Measurements from ENCODE around the gene RNF166.
"Not testable (repeated sequence)": the region's sequence is repeated elsewhere in the genome, so short reads cannot be mapped to it uniquely, and the experiment has no call there.

Gene RNF166

DNA sequence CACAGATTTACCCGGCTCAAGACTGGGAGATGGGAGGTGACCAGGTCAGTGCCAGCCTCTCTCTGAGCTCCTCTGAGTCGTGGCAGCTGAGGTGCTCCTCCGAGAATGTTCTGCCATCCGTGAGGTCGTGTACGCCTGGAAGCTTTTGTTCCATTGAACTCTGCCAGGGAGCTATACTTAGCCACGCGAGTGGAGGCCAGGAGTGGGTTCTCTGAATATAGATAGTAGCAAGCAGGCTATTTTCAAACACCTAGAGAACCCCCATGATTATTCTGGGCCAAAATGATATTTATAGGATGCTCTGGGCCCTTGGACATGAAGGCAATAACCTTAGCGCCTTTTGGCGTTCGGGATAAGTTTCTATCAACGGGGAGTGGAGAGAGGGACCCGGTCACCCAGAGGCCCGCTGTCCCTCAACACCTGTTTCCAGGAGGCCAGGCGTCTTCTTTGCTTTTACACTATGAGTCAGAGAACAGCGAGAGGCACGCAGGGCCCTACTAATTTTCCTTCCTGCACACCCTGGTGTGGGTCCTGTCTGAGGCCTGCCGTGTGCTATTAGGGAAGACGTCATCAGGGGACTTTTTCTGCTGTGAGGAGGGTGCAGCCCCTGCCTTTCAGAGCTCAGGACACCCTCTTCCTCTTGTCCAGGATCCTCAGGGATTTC is 32.4 kb downstream of the RNF166 start:
- no peak for DNase-seq (ENCODE audit: low read depth in 2 of 2)

DNA sequence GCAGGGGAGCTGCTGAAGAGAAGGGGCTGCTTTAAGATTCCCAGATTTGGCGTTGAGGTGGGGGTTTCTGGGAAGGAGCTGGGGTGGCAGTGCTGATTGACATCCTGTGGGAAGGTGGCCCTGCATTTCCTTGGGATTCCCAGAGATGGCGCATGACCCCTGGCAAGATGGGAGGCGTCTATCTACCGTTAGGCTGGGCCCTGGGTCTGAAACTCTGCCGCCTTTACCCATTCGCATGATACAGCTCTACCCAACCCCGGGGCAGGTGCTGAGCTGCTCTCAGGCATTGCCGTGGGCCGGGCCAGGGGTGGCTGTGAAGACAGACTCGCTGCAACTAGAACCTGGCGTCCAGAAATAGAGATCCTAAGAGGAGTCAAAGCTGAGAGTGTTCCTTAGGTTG is 33.4 kb downstream of the RNF166 start:
- no peak for DNase-seq (ENCODE audit: low read depth in 2 of 2)

DNA sequence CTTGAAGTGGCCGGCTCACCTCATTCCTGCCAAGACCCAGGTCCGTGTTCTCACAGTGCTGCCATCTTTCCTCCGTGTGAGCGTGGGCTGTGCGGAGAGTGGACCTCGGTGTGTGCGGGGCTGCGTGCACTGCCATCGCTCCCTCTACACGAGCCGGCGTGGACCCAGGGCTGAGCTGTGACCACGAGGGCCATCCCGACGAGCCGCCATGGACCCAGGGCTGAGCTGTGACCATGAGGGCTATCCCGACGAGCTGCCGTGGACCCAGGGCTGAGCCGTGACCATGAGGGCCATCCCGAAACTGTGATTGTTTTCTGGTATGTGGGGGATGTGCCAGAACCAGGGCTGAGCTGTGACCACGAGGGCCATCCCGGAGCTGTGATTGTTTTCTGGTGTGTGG is 34.4 kb downstream of the RNF166 start:
- no peak for DNase-seq (ENCODE audit: low read depth in 2 of 2)

DNA sequence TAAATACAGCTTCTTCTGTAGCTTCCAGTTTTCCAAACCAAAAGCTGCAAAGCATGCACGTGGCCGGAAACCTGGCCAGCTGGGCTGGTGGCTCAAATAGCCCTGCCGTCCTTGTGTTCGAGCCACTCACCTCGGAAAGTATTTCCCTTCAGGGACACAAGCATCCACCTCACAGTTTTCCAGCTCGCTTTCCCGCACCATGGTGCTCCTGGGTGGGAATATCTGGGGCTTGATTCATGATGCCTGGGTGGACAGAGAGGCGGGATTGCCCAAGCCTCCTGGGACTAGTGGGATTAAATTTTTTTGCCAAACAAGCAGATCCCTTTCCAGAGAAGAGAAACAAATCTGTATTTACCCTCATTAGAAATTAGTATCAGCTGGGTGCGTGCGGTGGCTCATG is 36.2 kb downstream of the RNF166 start:
- DNase-seq (ENCODE audit: low read depth in 2 of 2) = no peak

DNA sequence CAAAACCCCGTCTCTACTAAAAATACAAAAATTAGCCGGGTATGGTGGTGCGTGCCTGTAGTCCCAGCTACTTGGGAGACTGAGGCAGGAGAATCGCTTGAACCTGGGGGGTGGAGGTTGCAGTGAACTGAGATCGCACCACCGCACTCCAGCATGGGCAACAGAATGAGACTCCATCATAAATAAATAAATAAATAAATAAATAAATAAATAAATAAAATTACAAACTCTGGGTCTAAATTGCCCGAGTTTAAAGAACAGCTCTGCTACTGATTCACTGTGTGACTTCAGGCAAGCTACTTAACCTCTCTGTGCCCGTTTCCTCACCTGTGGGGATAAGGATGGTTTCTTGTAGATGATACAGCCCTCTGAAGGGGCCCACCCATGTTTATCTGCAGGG is 36.7 kb downstream of the RNF166 start:
- not testable (repeated sequence) for DNase-seq (ENCODE audit: low read depth in 2 of 2)

DNA sequence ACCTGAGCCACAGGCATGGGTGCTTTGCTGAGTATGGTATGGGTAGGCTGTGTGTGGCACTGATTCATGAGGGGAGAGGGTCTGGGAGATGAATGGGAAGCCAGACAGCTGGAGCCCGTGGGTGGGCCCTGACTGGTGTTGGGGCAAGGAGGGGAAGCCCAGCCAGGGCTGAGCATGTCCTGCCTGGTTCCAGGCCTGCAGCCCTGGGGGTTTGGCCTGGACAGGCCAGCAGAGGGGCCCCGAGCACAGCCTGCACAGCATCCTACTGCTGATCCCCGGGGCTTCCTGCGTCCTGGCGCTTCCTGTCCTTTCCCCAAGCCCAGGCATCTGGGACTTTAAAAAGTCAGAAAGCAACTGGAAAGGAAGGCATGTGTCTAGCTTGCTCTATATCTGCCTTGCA is 38.7 kb downstream of the RNF166 start:
- no peak for DNase-seq (ENCODE audit: low read depth in 2 of 2)

DNA sequence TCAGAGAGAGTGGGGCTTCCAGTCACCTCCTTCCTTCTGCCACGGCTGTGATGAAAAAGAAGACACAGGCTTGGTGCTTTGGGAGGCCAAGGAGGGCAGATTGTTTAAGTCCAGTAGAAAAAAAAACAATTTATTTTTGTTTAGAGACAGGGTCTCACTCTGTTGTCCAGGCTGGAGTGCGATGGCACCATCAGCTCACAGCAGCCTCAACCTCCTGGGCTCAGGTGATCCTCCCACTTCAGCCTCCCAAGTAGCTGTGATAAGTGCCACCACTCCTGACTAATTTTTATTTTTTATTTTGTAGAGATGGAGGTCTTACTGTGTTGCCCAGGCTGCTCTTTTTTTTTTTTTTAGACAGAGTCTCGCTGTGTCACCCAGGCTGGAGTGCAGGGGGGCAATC is 40.6 kb downstream of the RNF166 start:
- no peak for DNase-seq (ENCODE audit: low read depth in 2 of 2)

DNA sequence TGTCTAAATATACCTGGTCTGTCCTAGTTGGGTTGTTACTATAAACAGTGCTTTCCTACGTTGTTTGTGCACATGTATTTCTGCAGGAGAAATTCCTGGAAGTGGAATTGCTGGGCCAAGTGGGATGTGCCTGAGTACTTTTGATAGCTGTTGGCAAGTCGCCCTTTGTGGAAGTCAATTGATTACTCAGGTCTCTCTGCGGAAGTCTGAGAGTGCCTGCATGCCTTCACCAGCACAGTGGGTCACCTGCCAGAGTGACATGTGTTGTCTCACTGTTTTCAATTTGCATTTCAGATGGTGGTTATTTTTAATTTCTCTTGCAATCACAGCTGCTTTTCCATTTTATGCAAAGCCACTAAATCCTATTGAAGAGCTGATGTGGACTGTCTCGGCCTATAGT is 41.1 kb downstream of the RNF166 start:
- DNase-seq (ENCODE audit: low read depth in 2 of 2) = no peak

DNA sequence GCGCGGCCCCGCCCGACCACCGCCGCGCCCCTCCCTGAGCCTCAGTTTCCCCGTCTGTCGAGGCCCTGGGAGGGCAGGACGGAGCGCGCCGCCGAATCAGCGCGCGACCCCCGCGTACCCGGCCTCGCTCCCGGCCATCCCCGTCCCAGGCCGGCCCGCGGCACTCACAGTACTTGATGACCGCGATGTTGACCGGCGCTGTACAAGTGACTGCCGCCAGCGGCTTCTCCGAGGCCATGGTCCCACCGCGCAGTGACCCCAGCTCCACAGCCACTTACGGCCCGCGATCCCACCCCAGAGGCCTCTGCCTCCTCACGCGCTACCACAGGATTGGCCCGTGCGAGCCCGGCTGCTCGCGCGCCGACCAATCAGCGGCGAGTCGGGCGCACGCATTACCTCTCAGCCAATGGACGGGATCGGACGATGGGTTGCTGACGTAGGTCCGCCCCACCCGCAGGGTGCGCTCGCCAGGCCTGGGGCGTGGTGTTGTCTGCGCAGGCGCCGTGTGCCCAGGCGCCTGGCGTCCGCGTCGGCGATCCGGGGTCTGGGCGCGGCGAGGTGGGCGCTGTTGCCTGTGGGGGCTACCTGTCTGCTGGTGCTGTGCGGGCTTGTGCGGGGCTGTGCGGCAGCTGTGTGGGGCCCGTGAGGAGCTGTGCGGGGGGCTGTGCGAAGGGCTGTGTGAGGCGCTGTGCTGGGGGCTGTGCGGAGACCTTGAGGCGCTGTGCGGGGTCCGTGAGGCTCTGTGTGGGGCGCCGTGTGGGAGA is 43.2 kb downstream of the RNF166 start, which contains the start of gene MVD:
Gene MVD, minus strand, starts transcription at position 249 of the 764 bp plus-strand sequence. Its CDS starts 11 bp downstream, at position 238.
- DNase-seq (ENCODE audit: low read depth in 2 of 2) = peak; percentile 94 to 95

DNA sequence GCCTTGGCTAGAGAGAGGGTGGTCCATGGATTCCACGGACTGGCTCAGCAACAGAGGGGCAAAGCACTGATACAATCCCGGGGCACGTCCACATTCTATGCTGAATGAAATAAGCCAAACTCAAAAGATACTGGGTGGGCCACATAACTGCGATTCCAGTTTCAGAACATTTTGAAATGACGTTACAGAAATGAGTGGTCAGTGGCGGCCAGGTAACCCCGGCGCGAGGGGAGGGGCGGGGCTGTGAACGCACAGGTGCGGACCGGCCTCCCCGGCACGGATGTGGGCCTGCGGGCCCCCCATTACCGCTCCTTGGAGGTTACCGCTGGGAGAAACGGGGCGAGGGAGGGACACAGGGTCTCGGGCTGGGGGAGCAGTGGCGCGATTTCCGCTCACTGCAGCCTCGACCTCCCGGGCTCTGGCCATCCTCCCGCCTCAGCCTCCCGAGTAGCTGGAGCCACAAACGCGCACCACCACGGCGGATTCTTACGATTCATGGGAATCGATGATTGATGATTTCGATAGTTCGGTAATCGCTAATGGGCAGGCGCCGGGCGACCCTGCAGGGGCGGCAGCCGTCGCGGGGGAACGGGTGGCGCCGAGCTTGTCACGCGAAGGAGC is 43.9 kb downstream of the RNF166 start:
- DNase-seq (ENCODE audit: low read depth in 2 of 2) = no peak

DNA sequence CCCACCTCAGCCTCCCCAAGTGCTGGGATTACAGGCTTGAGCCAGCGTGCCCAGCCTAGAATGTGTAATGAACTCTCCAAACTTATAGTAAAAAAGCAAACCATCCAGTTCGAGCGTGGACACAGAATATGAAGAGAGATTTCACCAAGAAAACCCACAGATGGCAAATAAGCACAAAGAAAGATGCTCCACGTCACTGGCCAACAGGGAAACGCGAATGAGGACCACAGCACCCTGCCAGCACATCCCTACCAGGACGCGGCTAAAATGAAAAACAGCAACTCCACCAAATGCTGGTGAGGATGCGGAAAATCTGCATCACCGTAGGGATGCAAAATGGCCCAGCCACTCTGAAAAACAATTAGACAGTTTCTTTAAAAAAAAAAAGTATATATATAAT is 44.7 kb downstream of the RNF166 start:
- no peak for DNase-seq (ENCODE audit: low read depth in 2 of 2)

DNA sequence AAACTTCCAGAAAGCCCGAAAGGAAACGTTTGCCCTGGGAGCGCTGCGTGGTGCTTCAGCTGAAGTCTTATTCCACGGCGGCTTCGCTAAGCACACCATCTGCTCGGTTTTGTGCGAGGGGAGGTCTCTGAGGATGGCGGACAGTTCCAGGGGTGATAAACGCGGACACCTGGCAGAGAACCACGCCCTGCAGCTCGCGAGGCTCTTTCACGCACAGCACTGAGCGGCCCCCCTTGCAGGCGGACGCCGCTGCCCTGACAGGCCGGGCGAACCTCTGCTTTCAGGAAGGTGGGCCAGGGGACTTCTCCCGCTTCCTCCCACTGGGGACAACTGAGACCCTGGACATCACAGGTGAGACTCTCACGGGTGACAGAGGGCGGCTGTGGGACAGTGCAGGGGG is 47.0 kb downstream of the RNF166 start:
- no peak for DNase-seq (ENCODE audit: low read depth in 2 of 2)

DNA sequence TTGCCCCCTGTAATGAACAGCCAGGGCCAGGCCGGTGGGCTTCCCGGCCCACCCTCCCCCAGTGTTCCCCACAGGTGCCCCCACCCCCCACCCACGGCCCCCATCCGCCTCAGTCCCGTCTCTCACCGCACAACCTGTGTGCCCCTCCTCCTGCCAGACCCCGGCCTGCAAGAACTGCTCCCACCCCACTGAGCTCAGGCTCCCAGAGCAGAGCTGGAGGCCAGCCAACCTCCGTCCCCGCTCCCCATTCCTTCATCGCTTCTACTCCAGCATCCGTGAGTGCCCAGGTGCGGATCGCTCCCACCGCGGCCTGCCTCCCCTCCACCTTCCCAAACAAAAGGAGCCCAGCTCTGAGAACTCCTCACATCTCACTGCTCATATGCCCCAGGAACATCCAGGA is 47.5 kb downstream of the RNF166 start:
- no peak for DNase-seq (ENCODE audit: low read depth in 2 of 2)

DNA sequence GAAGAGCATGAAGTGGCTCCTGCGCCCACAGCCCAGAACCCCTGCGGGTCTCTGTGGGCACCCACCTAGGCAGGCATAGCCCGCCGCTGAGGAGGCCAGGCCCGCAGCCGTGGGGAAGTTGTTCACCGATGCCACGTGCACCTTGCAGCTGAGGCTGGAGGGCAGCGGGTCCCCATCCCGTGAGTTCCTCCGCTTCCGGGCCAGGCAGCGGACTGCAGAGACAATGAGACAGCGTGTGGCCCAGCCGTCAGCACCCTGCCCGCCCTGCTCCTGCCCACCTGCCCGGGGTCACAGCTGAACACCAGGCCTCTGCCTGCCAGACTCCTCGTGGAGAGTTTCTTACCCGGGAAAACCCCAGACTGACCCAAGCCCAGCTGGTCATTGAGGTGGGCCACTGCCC is 48.8 kb downstream of the RNF166 start:
- no peak for DNase-seq (ENCODE audit: low read depth in 2 of 2)

DNA sequence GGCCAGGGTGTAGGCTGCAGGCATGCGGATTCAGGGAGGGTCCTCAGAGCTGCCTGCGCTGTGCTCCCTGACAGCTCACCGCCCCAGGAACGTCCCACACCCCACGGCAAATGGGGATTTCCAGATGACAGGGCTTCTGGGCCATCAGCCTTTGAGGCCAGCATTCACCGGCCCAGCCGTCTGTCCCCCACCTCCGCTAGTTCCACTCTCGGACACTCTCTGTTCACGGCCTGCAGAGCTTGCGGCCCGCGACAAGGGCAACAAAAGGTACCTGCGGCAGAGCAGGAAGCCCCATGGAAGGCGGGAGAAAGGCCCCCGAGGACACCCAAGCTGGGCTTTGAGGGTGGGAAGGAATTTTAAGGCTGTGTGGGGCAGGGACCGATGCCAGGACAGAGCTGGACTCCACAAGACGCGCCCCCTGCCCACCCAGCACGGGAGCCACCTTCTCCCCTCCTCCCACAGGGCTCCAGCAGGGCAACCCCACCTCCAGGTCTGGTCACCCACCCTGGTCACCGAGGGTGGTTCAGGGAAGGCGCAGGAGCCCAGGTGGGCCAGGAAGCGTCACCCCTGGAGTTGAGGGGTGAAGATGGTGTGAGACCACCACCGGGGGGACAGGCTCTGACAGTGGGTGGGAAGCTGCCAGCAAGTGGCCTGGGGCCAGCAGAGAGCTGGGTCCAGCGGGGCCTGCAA is 49.8 kb downstream of the RNF166 start:
- no peak for DNase-seq (ENCODE audit: low read depth in 2 of 2)

DNA sequence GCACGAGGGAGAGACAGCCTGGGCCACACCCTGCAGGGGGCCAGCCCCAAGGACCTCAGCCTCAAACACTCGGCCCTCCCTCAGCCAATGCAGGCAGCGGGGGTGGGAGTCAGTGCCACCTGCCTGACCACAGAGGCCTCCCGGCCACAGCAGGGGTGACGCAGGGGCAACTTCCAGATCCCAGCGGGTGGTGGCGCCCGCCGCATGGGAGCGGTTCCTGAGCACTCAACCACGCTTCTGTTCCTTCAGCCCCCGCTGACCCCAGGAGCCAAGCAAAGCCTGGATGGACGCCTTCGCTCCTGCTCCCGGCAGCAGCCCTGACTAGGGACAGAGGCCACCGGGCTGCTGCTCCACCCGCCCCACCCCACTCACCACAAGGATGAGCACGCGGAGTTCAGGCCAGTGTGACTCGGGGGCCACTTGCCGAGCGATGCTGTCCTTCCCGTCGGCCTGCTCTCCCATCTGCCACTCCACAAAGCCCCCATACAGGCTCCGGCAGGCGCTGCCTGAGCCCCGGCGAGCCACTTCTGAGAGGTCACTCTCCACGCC is 50.4 kb downstream of the RNF166 start:
- DNase-seq (ENCODE audit: low read depth in 2 of 2) = no peak

DNA sequence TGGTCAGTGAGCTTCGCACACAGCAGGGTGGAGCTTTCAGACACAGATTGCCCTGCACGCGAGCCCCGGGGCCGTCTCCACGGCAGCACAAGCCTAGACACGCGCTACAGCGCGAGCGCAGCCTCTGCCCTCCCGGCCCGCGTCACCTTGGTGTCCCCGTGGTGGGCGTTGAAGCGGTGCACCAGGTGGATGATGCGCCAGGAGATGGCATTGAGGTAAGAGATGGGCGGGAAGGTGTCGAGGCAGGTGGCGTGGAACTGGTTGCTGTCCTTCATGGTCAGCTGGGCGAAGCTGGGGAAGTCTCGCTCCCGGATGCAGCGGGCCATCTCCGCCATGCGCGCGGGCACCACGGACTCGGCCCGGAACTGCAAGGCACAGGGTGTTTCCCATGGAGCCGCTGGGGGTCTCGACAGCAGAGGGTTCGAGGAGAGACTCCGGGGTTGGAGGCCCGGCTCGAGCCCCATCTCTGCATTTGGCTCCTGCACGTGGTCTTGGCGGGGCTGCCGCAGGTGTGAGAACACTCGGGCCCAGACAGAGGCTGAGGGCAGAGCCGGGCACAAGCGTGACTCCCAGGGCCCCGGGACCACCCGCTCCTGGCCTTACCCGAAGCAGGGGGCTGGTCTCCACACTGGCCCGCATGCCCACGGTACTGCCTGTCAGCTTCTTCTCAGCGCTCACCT is 51.0 kb downstream of the RNF166 start:
- DNase-seq (ENCODE audit: low read depth in 2 of 2) = no peak

DNA sequence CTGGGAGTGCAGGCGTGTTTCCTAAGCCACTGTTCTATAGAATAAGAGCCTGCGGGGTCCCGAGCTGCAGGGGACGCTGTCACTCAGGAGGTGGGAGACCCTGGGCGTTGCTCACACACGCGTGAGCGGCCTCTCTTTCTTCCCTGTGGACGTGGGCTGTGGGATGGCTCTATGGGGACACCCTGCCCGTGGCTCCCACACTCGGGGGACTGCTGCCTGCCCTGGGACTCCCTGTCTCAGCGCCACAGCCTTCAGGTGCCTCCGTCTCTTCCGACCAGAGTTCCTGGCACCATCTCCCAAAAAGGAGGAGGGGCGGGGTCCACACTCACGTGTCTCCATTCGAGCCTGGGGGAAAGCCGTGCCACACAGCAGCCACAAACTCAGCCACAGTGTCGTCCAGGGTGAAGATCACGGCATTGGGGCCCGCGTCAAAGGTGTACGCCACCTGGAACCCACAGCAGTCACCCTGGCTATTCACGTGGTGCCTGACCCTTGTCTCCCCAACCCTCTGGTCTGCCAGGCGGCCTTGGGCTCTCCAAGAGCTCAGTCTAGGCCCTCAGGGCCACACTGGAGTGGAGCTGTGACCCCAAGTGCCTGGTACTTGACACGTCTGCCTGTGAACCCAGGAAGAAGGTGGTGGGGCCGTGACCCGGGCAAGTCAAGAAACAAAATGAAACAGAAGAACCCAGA is 51.7 kb downstream of the RNF166 start:
- no peak for DNase-seq (ENCODE audit: low read depth in 2 of 2)

DNA sequence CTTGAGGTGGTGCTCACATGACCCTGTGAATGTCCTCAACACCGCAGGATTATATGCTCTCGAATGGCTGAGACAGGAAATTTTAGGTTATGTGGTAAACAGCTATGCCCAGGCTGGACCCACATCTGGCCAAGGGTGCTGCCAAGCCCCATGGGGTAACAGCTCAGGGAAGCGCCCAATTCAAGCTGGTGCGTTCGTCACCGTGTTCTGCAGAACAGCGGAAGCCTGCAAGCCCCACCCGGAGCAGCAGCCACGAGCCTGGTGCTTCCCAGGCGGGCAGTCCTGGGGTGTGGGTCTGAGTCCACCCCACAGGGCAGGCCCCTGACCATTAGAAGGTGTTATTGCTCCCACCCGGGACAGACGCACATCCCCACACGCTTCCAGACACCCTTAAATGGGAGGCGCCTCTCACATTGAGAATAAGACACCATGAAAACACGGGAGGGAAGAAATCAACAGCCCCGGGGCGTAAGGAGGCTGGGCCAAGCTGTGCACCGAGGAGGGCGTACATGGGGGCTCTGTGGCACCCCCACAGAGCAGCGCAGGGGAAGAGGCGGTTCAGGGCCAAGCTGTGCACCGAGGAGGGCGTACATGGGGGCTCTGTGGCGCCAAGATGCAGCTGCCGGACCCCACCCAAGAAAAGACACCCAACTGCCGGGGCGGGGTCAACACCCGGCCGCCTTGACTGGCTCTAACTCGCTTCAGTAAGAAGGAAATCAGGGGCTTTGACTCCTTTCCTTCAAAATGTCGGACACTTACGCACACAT is 52.4 kb downstream of the RNF166 start:
- no peak for DNase-seq (ENCODE audit: low read depth in 2 of 2)

DNA sequence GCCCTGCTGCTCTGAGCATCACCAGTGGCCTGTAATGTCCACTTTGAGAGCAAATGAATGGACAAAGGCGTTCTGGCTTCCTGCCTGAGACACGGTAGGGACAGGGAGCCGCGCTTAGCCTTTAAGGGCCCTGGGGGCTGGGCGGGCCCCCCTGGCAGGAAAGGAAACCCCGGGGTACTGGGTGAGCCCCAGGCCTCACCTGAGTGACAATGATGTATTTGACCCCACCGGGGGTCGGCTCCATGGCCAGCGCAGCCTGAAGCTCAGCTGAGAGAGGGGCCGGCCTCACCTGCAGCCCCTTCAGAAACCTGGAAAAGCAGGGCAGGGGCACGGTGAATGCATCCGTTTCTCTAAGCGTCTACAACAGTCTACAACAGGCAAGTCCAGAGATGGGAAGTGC is 53.1 kb downstream of the RNF166 start:
- DNase-seq (ENCODE audit: low read depth in 2 of 2) = no peak
